ENCODE data around the gene ACER3. TPM values are rescaled to one million over a fixed set of nuclear protein-coding genes. Genes with fewer than 3 reads are reported as not detected.
"Not testable (repeated sequence)": the region's sequence is repeated elsewhere in the genome, so short reads cannot be mapped to it uniquely, and the experiment has no call there.

Gene ACER3
- polyA plus RNA-seq, 4 donors, result 3.8 to 9.5 (median 6.0) TPM

DNA sequence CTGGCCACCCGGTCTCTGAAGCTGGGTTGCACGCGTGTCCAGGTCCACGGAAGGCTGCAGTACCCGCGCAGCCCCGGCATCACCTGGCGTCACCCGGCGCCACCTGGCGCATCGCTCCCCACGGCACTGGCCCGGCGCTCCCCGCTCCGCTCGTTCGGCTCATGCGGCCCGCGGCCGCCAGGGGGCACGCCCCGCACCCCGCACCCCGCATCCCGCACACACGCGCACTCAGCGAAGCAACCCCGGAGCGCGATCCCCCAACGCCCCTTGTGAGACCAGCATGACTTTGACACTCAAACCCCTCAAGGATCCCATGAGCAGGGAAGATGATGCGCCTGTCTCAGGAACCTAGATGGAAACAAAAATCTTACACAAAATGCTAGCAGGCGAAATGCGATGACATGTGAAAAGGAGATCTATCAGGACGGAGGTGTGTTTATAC lies 185.4 kb downstream of the ACER3 start:
- Histone ChIP-seq H3K4me3 (ENCODE audit: low read depth in 1 of 3, low read length in 3 of 3) (peak overlapping the region in 1 of 3 donors; percentile 14), H3K4me1 (ENCODE audit: control insufficient read depth in 3 of 3, insufficient read depth in 2 of 3, low read depth in 1 of 3, low read length in 2 of 3) (peaks cover 0 to 18% (median 5%) of the 10 kb centered on the region in 3 donors), H3K36me3 (ENCODE audit: control insufficient read depth in 3 of 3, insufficient read depth in 2 of 3, low read depth in 1 of 3, low read length in 3 of 3) (no peaks in the 10 kb centered on the region), H3K27me3 (ENCODE audit: control insufficient read depth in 3 of 3, insufficient read depth in 3 of 3, low read length in 3 of 3) (peaks cover 0 to 2% (median 0%) of the 10 kb centered on the region in 3 donors), H3K27ac (ENCODE audit: low read depth in 1 of 3, low read length in 2 of 3) (no peak overlapping the region), H3K9me3 (ENCODE audit: control insufficient read depth in 2 of 2, insufficient read depth in 1 of 2, low read depth in 1 of 2, low read length in 1 of 2) (no peaks in the 10 kb centered on the region)
- 3 to 7% (median 4%) methylated on average over 36 to 39 of the region's 39 CpGs for WGBS, 3 donors
- DNase-seq (peak; percentile 68 to 85), FAIRE-seq (no peak)

DNA sequence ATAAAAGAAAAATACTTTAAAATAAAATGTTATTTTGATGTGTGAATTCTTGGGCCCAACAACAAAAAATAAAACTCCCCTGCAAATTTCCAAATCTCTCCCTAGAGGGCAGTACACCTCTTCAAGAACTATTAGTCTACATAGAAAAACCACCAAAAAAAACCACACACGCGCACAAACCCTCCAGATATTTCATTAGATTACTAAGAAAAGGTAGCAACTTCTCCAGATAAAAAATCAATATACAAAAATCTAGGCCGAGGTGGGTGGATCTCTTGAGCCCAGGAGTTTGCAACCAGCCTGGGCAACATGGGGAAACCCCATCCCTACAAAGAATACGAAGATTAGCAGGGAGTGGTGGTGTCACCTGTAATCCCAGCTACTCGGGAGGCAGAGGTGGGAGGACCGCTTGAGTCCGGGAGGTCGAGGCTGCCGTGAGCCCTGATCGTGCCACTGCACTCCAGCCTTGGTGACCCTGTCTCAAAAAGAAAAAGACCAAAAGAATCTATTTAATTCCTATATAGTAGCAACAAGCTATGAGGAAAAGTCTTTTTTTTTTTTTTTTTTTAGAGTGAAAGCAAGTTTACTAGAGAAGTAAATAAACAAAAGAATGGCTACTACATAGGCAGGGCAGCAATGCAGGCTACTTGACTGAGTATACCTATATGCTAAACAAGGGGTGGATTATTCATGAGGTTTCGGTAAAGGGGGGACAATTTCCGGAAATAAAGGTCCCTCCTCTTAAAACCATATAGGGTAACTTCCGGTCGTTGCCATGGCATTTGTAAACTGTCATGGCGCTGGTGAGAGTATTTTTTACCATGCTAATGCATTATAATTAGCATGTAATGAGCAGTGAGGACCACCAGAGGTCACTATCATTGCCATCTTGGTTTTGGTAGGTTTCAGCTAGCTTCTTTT lies 186.5 kb downstream of the ACER3 start:
- H3K27ac ChIP-seq (ENCODE audit: low read depth in 1 of 3, low read length in 2 of 3), result peak overlapping the region in 2 of 3 donors; percentile 14 to 60
- peak overlapping the region in 2 of 3 donors; percentile 38 to 42 for H3K4me3 ChIP-seq (ENCODE audit: low read depth in 1 of 3, low read length in 3 of 3)
- no peak for FAIRE-seq

DNA sequence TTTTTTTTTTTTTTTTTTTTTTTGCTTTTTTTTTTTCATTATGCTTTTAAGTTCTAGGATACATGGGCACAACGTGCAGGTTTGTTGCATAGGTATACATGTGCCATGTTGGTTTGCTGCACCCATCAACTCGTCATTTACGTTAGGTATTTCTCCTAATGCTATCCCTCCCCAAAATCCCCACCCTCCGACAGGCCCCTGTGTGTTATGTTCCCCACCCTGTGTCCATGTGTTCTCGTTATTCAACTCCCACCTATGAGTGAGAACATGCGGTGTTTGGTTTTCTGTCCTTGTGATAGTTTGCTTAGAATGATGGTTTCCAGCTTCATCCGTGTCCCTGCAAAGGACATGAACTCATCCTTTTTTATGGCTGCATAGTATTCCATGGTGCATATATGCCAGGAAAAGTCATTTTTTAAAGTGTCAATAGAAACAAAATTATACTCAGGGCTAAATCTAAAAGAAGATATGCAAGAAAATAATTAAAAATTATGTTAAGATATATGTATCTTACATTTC lies 187.3 kb downstream of the ACER3 start:
- not testable (repeated sequence) for H3K9me3 ChIP-seq (ENCODE audit: control insufficient read depth in 2 of 2, insufficient read depth in 1 of 2, low read depth in 1 of 2, low read length in 1 of 2); H3K27ac ChIP-seq (ENCODE audit: low read depth in 1 of 3, low read length in 2 of 3); DNase-seq; H3K4me3 ChIP-seq (ENCODE audit: low read depth in 1 of 3, low read length in 3 of 3); H3K36me3 ChIP-seq (ENCODE audit: control insufficient read depth in 3 of 3, insufficient read depth in 2 of 3, low read depth in 1 of 3, low read length in 3 of 3); FAIRE-seq; H3K27me3 ChIP-seq (ENCODE audit: control insufficient read depth in 3 of 3, insufficient read depth in 3 of 3, low read length in 3 of 3)
- peaks cover 0 to 18% (median 5%) of the 10 kb centered on the region in 3 donors for H3K4me1 ChIP-seq (ENCODE audit: control insufficient read depth in 3 of 3, insufficient read depth in 2 of 3, low read depth in 1 of 3, low read length in 2 of 3)
- WGBS, 3 donors, result 74 to 79% (median 76%) methylated on average over 7 of the region's 7 CpGs

More for the DNA sequence above, 186.5 kb downstream of the ACER3 start:
- DNase-seq, result peak; percentile 94 to 96
- WGBS, 3 donors, result 2 to 6% (median 3%) methylated on average over 15 of the region's 15 CpGs
- Histone ChIP-seq H3K9me3 (ENCODE audit: control insufficient read depth in 2 of 2, insufficient read depth in 1 of 2, low read depth in 1 of 2, low read length in 1 of 2) (no peaks in the 10 kb centered on the region), H3K4me1 (ENCODE audit: control insufficient read depth in 3 of 3, insufficient read depth in 2 of 3, low read depth in 1 of 3, low read length in 2 of 3) (peaks cover 0 to 18% (median 5%) of the 10 kb centered on the region in 3 donors), H3K36me3 (ENCODE audit: control insufficient read depth in 3 of 3, insufficient read depth in 2 of 3, low read depth in 1 of 3, low read length in 3 of 3) (no peaks in the 10 kb centered on the region), H3K27me3 (ENCODE audit: control insufficient read depth in 3 of 3, insufficient read depth in 3 of 3, low read length in 3 of 3) (peaks cover 0 to 2% (median 0%) of the 10 kb centered on the region in 3 donors)

DNA sequence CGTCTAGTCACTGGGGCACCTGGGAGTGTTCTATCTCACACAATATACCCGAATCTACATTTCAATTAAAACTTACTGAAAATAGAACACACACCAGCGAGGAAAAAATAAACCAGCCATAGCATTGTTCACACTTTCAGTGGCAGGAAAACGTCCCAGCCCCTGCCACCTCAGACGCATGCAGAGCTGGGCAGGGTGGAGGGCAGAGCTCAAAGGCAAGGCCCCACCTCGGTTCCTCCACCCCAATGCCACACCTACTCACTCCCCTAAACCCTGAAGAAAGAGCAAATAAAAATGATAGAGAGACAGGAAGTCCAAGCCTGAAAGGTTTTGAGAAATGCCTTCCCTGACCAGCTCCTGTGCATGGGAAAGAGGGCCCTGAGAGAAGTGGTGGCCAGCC lies 188.3 kb downstream of the ACER3 start:
- H3K4me1 ChIP-seq (ENCODE audit: control insufficient read depth in 3 of 3, insufficient read depth in 2 of 3, low read depth in 1 of 3, low read length in 2 of 3), result peaks cover 0 to 18% (median 5%) of the 10 kb centered on the region in 3 donors
- peak overlapping the region; percentile 32 to 71 (median 34) for H3K27ac ChIP-seq (ENCODE audit: low read depth in 1 of 3, low read length in 2 of 3)
- WGBS, 3 donors, result 20 to 55% (median 35%) methylated on average over 6 of the region's 6 CpGs
- DNase-seq, result peak in 1 of 2 donors; percentile 73
- H3K9me3 ChIP-seq (ENCODE audit: control insufficient read depth in 2 of 2, insufficient read depth in 1 of 2, low read depth in 1 of 2, low read length in 1 of 2), result no peaks in the 10 kb centered on the region
- no peak overlapping the region for H3K4me3 ChIP-seq (ENCODE audit: low read depth in 1 of 3, low read length in 3 of 3)
- no peak for FAIRE-seq
- H3K36me3 ChIP-seq (ENCODE audit: control insufficient read depth in 3 of 3, insufficient read depth in 2 of 3, low read depth in 1 of 3, low read length in 3 of 3), result no peaks in the 10 kb centered on the region
- H3K27me3 ChIP-seq (ENCODE audit: control insufficient read depth in 3 of 3, insufficient read depth in 3 of 3, low read length in 3 of 3), result peaks cover 0 to 2% (median 0%) of the 10 kb centered on the region in 3 donors

DNA sequence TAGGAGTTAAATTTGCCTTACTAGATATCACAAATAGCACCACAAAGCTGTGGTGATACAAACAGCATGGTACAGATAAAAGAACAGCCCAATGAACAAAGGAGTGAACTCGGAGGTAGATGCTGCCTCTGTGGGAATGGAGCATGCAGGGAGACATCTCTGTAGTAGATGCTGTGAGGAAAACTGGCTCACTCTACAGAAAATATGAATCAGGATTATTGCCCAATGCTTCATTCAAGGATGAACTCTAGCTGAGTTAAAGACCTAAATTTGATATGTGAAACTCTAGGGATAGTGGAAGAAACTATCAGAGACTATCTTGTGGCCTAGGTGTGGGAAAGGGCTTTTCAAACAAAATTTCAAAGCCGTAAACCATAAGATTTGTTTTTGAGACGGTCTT lies 190.8 kb downstream of the ACER3 start:
- DNase-seq (no peak), FAIRE-seq (no peak)
- Histone ChIP-seq H3K4me3 (ENCODE audit: low read depth in 1 of 3, low read length in 3 of 3) (no peak overlapping the region), H3K36me3 (ENCODE audit: control insufficient read depth in 3 of 3, insufficient read depth in 2 of 3, low read depth in 1 of 3, low read length in 3 of 3) (no peaks in the 10 kb centered on the region), H3K27ac (ENCODE audit: low read depth in 1 of 3, low read length in 2 of 3) (no peak overlapping the region), H3K9me3 (ENCODE audit: control insufficient read depth in 2 of 2, insufficient read depth in 1 of 2, low read depth in 1 of 2, low read length in 1 of 2) (peaks cover 3 to 16% of the 10 kb centered on the region in 2 donors), H3K4me1 (ENCODE audit: control insufficient read depth in 3 of 3, insufficient read depth in 2 of 3, low read depth in 1 of 3, low read length in 2 of 3) (peaks cover 0 to 13% (median 5%) of the 10 kb centered on the region in 3 donors), H3K27me3 (ENCODE audit: control insufficient read depth in 3 of 3, insufficient read depth in 3 of 3, low read length in 3 of 3) (no peaks in the 10 kb centered on the region)
- 81 to 87% (median 86%) methylated on average over 3 of the region's 3 CpGs for WGBS, 3 donors

DNA sequence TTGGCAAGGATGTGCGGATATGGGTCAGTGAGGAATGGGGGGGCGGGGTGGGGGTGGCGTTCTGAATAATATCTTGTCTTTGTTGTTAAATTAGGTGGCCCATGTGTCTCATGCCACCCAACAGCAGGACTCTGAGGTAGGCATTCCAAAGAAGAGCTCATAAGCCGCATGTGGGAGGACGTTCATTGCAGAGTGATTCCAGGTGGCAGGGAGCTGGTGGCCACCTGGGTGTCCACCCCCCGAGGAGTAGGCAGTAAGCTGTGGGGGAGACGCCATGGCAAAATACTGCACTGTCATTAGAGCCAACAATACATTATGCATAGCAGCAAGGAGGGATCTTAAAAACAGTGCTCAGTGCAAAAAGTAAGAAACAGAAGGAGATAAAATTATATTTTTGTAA lies 191.8 kb downstream of the ACER3 start:
- peaks cover 3 to 26% of the 10 kb centered on the region in 2 donors for H3K9me3 ChIP-seq (ENCODE audit: control insufficient read depth in 2 of 2, insufficient read depth in 1 of 2, low read depth in 1 of 2, low read length in 1 of 2)
- no peak overlapping the region for H3K27ac ChIP-seq (ENCODE audit: low read depth in 1 of 3, low read length in 2 of 3)
- WGBS, 3 donors, result 78 to 90% (median 86%) methylated on average over 7 of the region's 7 CpGs
- H3K36me3 ChIP-seq (ENCODE audit: control insufficient read depth in 3 of 3, insufficient read depth in 2 of 3, low read depth in 1 of 3, low read length in 3 of 3), result no peaks in the 10 kb centered on the region
- H3K4me1 ChIP-seq (ENCODE audit: control insufficient read depth in 3 of 3, insufficient read depth in 2 of 3, low read depth in 1 of 3, low read length in 2 of 3), result peaks cover 0 to 9% (median 5%) of the 10 kb centered on the region in 3 donors
- DNase-seq (no peak), FAIRE-seq (no peak)
- no peak overlapping the region for H3K4me3 ChIP-seq (ENCODE audit: low read depth in 1 of 3, low read length in 3 of 3)
- H3K27me3 ChIP-seq (ENCODE audit: control insufficient read depth in 3 of 3, insufficient read depth in 3 of 3, low read length in 3 of 3), result no peaks in the 10 kb centered on the region

DNA sequence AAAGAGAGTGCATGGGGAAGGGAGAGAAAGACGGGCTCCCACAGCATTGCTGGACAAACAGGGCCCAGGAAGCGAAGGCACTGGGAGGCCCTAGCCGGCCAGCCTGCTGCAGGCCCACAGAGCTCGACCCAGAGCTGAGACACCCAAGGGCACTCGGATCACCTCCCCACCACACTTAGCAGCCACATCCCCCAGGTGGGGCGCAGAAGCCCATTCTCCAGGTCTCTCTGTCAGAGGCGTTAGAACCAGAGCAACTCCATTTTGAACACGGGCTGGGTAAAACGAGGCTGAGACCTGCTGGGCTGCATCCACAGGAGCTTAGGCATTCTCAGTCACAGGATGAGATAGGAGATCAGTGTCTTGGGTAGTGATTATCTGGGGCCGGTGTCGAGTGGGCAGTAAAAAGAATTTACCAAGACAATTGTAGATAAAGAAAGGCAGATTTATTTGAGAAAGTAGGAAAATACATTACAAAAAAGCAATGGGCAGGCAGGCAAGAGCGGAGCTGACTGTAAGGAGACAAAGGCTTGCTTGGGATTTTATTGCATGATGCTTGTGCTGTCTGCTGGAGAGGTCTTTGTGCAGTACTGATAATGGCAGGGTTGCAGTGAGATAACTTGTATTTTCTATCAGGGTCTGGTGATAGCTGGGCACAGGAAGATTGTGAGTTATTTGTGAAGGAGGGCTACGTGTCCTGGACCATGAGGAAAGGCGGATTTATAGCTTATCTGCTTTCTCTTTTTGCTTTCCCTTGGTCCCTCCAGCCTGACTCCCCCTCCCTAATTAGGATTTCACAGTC lies 192.7 kb downstream of the ACER3 start:
- Histone ChIP-seq H3K36me3 (ENCODE audit: control insufficient read depth in 3 of 3, insufficient read depth in 2 of 3, low read depth in 1 of 3, low read length in 3 of 3) (no peaks in the 10 kb centered on the region), H3K27ac (ENCODE audit: low read depth in 1 of 3, low read length in 2 of 3) (no peak overlapping the region), H3K4me3 (ENCODE audit: low read depth in 1 of 3, low read length in 3 of 3) (no peak overlapping the region), H3K4me1 (ENCODE audit: control insufficient read depth in 3 of 3, insufficient read depth in 2 of 3, low read depth in 1 of 3, low read length in 2 of 3) (peaks cover 0 to 9% (median 5%) of the 10 kb centered on the region in 3 donors), H3K27me3 (ENCODE audit: control insufficient read depth in 3 of 3, insufficient read depth in 3 of 3, low read length in 3 of 3) (no peaks in the 10 kb centered on the region), H3K9me3 (ENCODE audit: control insufficient read depth in 2 of 2, insufficient read depth in 1 of 2, low read depth in 1 of 2, low read length in 1 of 2) (peaks cover 3 to 27% of the 10 kb centered on the region in 2 donors)
- WGBS, 3 donors, result 87 to 92% (median 87%) methylated on average over 14 of the region's 14 CpGs
- no peak for DNase-seq
- FAIRE-seq, result no peak

DNA sequence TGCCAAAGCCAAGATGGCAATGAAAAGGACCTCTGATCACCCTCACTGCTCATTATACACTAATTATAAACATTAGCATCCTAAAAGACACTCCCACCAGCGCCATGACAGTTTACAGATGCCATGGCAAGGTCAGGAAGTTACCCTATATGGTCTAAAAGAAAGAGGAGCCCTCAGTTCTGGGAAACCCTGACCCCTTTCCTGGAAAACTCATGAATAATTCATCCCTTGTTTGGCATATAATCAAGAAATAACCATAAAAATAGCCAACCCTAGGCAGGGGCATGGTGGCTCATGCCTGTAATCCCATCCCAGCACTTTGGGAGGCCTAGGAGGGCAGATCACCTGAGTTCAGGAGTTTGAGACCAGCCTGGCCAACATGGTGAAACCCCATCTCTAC lies 193.4 kb downstream of the ACER3 start:
- Histone ChIP-seq H3K27ac (ENCODE audit: low read depth in 1 of 3, low read length in 2 of 3) (no peak overlapping the region), H3K4me1 (ENCODE audit: control insufficient read depth in 3 of 3, insufficient read depth in 2 of 3, low read depth in 1 of 3, low read length in 2 of 3) (peaks cover 0 to 5% (median 0%) of the 10 kb centered on the region in 3 donors), H3K27me3 (ENCODE audit: control insufficient read depth in 3 of 3, insufficient read depth in 3 of 3, low read length in 3 of 3) (no peaks in the 10 kb centered on the region), H3K4me3 (ENCODE audit: low read depth in 1 of 3, low read length in 3 of 3) (no peak overlapping the region), H3K36me3 (ENCODE audit: control insufficient read depth in 3 of 3, insufficient read depth in 2 of 3, low read depth in 1 of 3, low read length in 3 of 3) (no peaks in the 10 kb centered on the region), H3K9me3 (ENCODE audit: control insufficient read depth in 2 of 2, insufficient read depth in 1 of 2, low read depth in 1 of 2, low read length in 1 of 2) (peaks cover 3 to 27% of the 10 kb centered on the region in 2 donors)
- 52 to 71% (median 71%) methylated on average over 1 of the region's 1 CpG for WGBS, 3 donors
- DNase-seq (no peak), FAIRE-seq (no peak)

Data from small intestine (tissue), 7 donors.